Hepatocyte (in vitro differentiated cells): ENCODE results near the gene IDH2.

Source experiments
- EZH2 ChIP-seq: fragments of 200-600 bp; sonication (generic); IDR thresholded peaks from 2 replicates; pipeline ENCODE4 v1.6.1; 2016; ENCODE audit warnings: antibody characterized with exemption, mild to moderate bottlenecking, borderline replicate concordance
- EZH2phosphoT487 ChIP-seq: fragments of 200-600 bp; sonication (generic); IDR thresholded peaks from one replicate; pipeline ENCODE4 v1.6.1; 2018; ENCODE audit warnings: antibody characterized with exemption, mild to moderate bottlenecking, low read depth, moderate library complexity; ENCODE audit not compliant: unreplicated experiment, severe bottlenecking
- TF ChIP-seq, protein P1 (sequence below): fragments of 200-600 bp; sonication (generic); IDR thresholded peaks from 2 replicates; pipeline ENCODE4 v1.5.1; 2016; ENCODE audit warnings: antibody characterized with exemption, mild to moderate bottlenecking; ENCODE audit not compliant: poor library complexity

DNA sequence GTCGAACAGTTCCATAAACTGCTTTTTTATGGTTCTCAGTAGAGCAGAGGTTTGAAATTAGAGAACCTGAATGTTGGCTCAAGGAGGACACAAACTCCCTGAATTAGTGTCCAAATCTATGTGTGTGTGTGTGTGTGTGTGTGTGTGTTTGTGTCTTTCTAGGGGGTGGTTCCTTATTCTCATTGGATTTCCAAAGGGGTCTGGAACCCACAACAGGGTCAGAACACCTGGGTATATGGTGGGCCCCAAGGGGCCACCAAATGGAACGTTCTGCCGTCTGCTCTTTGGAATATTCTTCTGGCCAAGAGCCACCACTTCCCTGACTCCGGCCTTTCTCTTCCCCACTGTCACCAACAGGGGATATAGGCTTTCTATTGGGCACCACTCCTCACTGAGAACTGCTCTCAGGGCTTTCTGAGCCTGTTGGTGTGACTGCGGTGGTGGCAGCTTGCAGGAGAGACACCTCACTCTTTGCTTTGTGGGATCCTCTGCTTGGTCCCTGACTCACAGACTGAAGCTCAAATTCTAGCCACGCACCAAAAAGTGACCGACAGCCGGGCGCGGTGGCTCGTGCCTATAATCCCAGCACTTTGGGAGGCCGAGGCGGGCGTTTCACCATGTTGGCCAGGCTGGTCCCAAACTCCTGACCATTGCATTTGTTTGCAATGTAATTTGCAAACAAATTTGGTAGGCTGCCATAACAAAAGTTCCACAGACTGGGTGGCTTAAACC, 47.5 kb upstream of the IDH2 start:
- TF ChIP-seq, protein P1, sequence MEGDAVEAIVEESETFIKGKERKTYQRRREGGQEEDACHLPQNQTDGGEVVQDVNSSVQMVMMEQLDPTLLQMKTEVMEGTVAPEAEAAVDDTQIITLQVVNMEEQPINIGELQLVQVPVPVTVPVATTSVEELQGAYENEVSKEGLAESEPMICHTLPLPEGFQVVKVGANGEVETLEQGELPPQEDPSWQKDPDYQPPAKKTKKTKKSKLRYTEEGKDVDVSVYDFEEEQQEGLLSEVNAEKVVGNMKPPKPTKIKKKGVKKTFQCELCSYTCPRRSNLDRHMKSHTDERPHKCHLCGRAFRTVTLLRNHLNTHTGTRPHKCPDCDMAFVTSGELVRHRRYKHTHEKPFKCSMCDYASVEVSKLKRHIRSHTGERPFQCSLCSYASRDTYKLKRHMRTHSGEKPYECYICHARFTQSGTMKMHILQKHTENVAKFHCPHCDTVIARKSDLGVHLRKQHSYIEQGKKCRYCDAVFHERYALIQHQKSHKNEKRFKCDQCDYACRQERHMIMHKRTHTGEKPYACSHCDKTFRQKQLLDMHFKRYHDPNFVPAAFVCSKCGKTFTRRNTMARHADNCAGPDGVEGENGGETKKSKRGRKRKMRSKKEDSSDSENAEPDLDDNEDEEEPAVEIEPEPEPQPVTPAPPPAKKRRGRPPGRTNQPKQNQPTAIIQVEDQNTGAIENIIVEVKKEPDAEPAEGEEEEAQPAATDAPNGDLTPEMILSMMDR: no peak
- TF ChIP-seq EZH2: no peak
- TF ChIP-seq EZH2phosphoT487: no peak
